Upper lobe of right lung (tissue), 1 donor: Measurements from ENCODE around the gene POC1A. TPM values are rescaled to one million over a fixed set of nuclear protein-coding genes. Genes with fewer than 3 reads are reported as not detected.

Source experiments
- ATAC-seq: fragments of 200-7000 bp; cut with Tn5 transposase; one replicate; pipeline ENCODE4 v1.9.1; 2020; ENCODE audit warnings: mild to moderate bottlenecking, moderate library complexity
- DNase-seq: peaks from one replicate; pipeline ENCODE4 v3.0.0-alpha.2; 2020
- H3K27ac ChIP-seq: fragments of 200-600 bp; one replicate; pipeline ENCODE4 v1.8.0; 2022
- H3K27me3 ChIP-seq: fragments of 200-600 bp; one replicate; pipeline ENCODE4 v1.8.0; 2022; ENCODE audit warnings: mild to moderate bottlenecking
- H3K36me3 ChIP-seq: fragments of 200-600 bp; one replicate; pipeline ENCODE4 v1.8.0; 2022
- H3K4me1 ChIP-seq: fragments of 200-600 bp; one replicate; pipeline ENCODE4 v1.8.0; 2022
- H3K4me3 ChIP-seq: fragments of 200-600 bp; one replicate; pipeline ENCODE4 v1.8.0; 2022; ENCODE audit warnings: mild to moderate bottlenecking
- H3K9me3 ChIP-seq: fragments of 200-600 bp; one replicate; pipeline ENCODE4 v1.8.0; 2022
- intact Hi-C: fragments of 100-400 bp; cut with DNase I; formaldehyde crosslinking; loops from one replicate; pipeline ENCODE4 v1.11.0; 2022
- total RNA-seq: library from RNA; stranded (reverse); fragmentation: NEBNext Ultra II Directional; extraction: Animal tissue kit (Norgen Biotek cat#: 25700); gene quantifications from one replicate; pipeline ENCODE4 v1.2.1, GENCODE V29; 2021
- TF ChIP-seq, protein P1 (sequence below): fragments of 200-600 bp; IDR thresholded peaks from one replicate; pipeline ENCODE4 v1.8.0; 2022; ENCODE audit warnings: antibody characterized with exemption
- donor health status: DM: no; HTN: yes; CAD: no; lungs with severe emphysema.

Gene POC1A
- total RNA-seq, 1 donor from 2014 or later = 2.5 TPM

DNA sequence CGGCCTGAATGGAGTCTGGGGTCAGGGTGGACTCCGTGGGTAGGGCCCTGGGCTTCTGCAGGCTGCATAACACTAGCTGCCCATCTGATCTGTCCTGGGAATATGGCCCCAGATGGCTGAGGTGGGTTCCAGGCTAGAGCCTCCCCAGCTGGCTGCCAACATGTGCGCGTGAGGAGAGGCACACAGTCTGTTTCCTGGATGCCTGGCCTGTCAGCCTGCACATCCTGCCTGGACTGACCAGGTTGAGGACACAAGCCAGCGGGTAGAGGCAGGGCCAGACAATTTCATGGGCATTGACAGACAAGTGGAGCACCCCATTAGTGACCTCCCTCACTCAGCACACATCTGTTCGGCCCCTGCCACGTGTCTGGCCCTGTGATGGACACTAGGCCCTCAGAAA lies 128.8 kb downstream of the POC1A start:
- intact Hi-C loops = no loop called here
- Histone ChIP-seq H3K9me3 (no peaks in the 10 kb centered on the region), H3K27ac (no peak overlapping the region), H3K4me1 (peaks cover 8% of the 10 kb centered on the region), H3K27me3 (no peaks in the 10 kb centered on the region), H3K4me3 (no peak overlapping the region), H3K36me3 (no peaks in the 10 kb centered on the region)
- ATAC-seq (peak; percentile 7), DNase-seq (no peak)
- TF ChIP-seq, protein P1, sequence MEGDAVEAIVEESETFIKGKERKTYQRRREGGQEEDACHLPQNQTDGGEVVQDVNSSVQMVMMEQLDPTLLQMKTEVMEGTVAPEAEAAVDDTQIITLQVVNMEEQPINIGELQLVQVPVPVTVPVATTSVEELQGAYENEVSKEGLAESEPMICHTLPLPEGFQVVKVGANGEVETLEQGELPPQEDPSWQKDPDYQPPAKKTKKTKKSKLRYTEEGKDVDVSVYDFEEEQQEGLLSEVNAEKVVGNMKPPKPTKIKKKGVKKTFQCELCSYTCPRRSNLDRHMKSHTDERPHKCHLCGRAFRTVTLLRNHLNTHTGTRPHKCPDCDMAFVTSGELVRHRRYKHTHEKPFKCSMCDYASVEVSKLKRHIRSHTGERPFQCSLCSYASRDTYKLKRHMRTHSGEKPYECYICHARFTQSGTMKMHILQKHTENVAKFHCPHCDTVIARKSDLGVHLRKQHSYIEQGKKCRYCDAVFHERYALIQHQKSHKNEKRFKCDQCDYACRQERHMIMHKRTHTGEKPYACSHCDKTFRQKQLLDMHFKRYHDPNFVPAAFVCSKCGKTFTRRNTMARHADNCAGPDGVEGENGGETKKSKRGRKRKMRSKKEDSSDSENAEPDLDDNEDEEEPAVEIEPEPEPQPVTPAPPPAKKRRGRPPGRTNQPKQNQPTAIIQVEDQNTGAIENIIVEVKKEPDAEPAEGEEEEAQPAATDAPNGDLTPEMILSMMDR = no peak

Other genes starting within 250 kb of the POC1A start
- gene RRP9, start 212.5 kb downstream of the POC1A start, total RNA-seq = 20.6 TPM
- gene PARP3, start 212.1 kb downstream of the POC1A start, total RNA-seq = 20.9 TPM
- gene GPR62, start 199.0 kb downstream of the POC1A start, total RNA-seq = not detected
- 37.1 TPM for gene PCBP4, start 187.0 kb downstream of the POC1A start, total RNA-seq
- gene ABHD14B, start 180.4 kb downstream of the POC1A start, total RNA-seq = 55.9 TPM
- 17.9 TPM for gene ABHD14A, start 179.4 kb downstream of the POC1A start, total RNA-seq
- 26.5 TPM for gene ACY1, start 170.9 kb downstream of the POC1A start, total RNA-seq
- 810 TPM for gene RPL29, start 158.5 kb downstream of the POC1A start, total RNA-seq
- 40.7 TPM for gene DUSP7, start 97.9 kb downstream of the POC1A start, total RNA-seq
- 78.9 TPM for gene ALAS1, start 43.7 kb upstream of the POC1A start, total RNA-seq
- gene TLR9, start 71.2 kb upstream of the POC1A start, total RNA-seq = 0.87 TPM
- gene TWF2, start 84.7 kb upstream of the POC1A start, total RNA-seq = 50.4 TPM
- 44.0 TPM for gene PPM1M, start 91.3 kb upstream of the POC1A start, total RNA-seq
- gene WDR82, start 124.2 kb upstream of the POC1A start, total RNA-seq = 61.9 TPM
- 11.5 TPM for gene GLYCTK, start 133.4 kb upstream of the POC1A start, total RNA-seq
- 11.2 TPM for gene DNAH1, start 161.9 kb upstream of the POC1A start, total RNA-seq